Left colon (tissue), 2 donors: ENCODE measurements around the gene TEX44. TPM values are rescaled to one million over a fixed set of nuclear protein-coding genes. Genes with fewer than 3 reads are reported as not detected.
A peak's percentile ranks its signal among the peaks of the same experiment; 100 is the strongest.

Experiments
- ATAC-seq: fragments of 200-7000 bp; cut with Tn5 transposase; one replicate; pipeline ENCODE4 v1.9.1; 2020; ENCODE audit warnings: mild to moderate bottlenecking, moderate library complexity
- DNase-seq, 2 donors: peaks; one replicate each; pipeline ENCODE4 v3.0.0-alpha.2; 2020
- intact Hi-C, 2 donors: fragments of 100-400 bp; cut with DNase I in 1 of 2; cut with micrococcal nuclease in 1 of 2; formaldehyde crosslinking; loops; one replicate each; pipeline versions ENCODE4 v1.11.2 to v1.14.0; 2022; cut with DNase I, micrococcal nuclease
- total RNA-seq, 2 donors: library from RNA; stranded (reverse); fragmentation: NEBNext Ultra II Directional; extraction: Animal tissue kit (Norgen Biotek cat#: 25700); gene quantifications; one replicate each; pipeline ENCODE4 v1.2.1, GENCODE V29; 2021
- donor health status: DM: no; HTN: no; CAD: no.
- donor health status: DM: yes; HTN: yes; CAD: no.

TEX44 gene
- total RNA-seq, 2 donors from 2014 or later, result not detected

- DNase-seq, result no peak
- intact Hi-C loops, result loop anchor here in 1 of 2 donors (10.0 kb wide), 1 partner anchor 114 kb away; no protein-coding TSS in a partner anchor
- no peak for ATAC-seq
Observed at GRCh38 chr2:231600619-231601355, 8.1 kb downstream of the TEX44 start.

GRCh38 chr2:231601356-231602229, 8.9 kb downstream of the TEX44 start:
- intact Hi-C loops, result loop anchor here in 1 of 2 donors (10.0 kb wide), 1 partner anchor 113 kb away; no protein-coding TSS in a partner anchor
- DNase-seq, result peak; percentile 84 to 94

GRCh38 chr2:231602859-231603467, 10.3 kb downstream of the TEX44 start:
- no peak for ATAC-seq
- intact Hi-C loops, result loop anchor here in 1 of 2 donors (10.0 kb wide), 1 partner anchor 112 kb away; no protein-coding TSS in a partner anchor
- DNase-seq, result no peak

More at GRCh38 chr2:231601356-231602229, 8.9 kb downstream of the TEX44 start:
- ATAC-seq, result peak; percentile 36

GRCh38 chr2:231604101-231604684, 11.5 kb downstream of the TEX44 start:
- intact Hi-C loops, result loop anchor here in 1 of 2 donors (10.0 kb wide), 1 partner anchor 111 kb away; no protein-coding TSS in a partner anchor
- peak; percentile 64 to 65 for DNase-seq
- ATAC-seq, result no peak

DNA sequence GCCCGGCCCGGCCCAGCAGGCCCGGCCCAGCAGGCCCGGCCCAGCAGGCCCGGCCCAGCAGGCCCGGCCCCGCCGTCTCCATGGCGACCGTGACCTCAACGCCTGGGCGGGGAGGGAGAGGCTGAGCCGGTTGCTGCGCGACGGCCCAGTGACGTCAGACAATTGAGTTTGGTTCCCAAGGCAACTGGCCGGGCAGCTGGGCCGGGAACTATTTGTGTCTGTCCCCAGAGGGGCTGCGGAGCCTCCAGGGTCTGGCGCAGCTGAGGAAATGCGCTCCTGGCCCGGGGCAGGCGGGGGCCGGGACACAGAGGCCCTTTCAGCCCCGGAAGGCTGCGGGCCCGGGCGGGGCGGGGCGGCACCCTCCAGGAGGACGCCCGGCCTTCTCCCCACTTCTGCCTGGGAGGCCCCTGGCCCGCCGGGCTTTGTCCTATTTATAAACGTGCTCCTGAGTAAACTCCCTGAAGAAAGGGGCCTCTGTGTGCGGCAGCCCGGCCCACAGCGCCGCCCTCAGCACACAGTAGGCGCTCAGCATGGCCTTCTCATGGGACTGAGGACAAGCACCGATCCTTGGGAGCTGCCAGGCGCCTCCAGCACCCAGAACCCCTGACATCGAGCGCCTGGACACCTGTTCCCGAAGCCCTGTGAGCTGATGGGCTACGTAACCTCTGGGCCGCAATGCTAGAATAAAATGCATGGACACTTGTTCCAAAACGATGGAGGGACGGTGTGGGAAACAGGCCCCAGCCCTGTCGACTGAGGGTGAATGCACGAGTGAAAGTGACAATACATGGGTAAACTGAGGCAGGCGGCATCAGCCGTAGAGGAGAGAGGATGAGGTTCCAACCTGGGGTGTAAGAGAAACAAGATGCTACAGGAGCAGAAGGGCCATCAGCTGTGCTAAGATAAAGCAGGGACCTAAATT, 12.3 kb downstream of the TEX44 start:
- DNase-seq (peak; percentile 98 to 99), ATAC-seq (peak; percentile 88)
- intact Hi-C loops, result loop anchor here in 1 of 2 donors (10.0 kb wide), 1 partner anchor 110 kb away; no protein-coding TSS in a partner anchor

- ATAC-seq (no peak), DNase-seq (no peak)
- intact Hi-C loops, result loop anchor here in 1 of 2 donors (10.0 kb wide), 1 partner anchor 109 kb away; no protein-coding TSS in a partner anchor
Observed at GRCh38 chr2:231605607-231606091, 13.0 kb downstream of the TEX44 start.

DNA sequence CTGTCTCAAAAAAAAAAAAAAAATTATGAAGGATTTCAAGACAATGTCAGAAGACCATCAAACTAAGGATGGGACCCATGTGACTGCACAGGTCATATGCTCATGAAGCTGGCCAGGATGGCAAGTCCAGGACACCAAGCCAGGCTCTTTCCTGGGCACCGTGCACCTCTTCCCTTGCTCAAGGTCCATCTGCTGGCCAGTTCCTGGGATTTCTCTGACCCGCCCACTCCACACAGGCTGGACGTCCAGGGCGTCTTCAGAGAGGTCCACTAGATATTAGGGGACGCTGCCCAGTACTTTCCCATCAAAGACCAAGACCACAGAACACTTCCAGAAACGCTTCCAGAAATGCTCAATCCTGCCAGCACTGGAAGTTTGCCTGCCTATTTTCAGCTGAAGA, 14.3 kb downstream of the TEX44 start:
- intact Hi-C loops, result loop anchor here in 1 of 2 donors (10.0 kb wide), 1 partner anchor 108 kb away; no protein-coding TSS in a partner anchor
- ATAC-seq, result no peak
- no peak for DNase-seq

DNA sequence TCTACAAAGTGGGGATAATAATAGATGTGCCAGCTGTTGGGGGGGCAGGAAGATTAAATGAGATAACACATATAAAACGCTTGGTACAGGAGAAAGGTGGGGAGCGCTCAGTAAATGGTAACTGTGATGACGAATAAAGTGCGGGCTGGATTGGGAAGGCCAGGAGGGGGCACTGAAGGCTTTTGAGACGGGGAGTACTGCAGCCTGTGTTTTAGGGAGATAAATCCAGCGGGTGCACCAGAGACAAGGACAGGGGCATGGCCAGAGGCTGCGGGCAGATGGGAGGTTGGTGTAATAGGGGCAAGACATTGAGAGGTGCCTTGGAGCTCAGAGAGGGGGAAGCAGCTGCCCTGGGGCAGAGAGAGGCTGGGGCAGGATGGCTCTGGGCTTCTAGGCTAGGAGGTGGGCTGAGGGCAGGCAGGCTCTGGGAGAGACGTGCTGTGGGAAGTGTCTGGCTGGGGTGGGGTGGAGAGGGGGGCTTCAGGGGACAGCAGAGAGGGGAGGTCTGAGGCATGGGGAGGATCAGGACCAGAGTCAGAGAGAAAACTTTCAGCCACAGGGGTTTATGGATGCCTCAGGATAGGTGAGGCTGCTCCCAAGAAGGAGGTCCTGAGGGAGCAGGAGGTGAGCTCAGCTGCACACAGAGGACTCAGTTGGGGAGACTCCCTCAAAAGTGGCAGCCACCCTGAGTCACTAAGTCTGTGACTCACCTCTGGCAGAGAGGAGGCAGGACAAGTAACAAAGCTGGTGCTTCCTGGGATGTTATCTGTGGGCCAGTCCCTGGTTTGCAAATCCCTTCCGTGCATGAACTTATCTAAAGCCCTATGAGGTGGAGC, 18.8 kb downstream of the TEX44 start:
- ATAC-seq, result peak; percentile 5
- intact Hi-C loops, result loop anchor here in 1 of 2 donors (2.0 to 5.0 kb wide), 2 partner anchors 55 to 101 kb away; no protein-coding TSS in a partner anchor
- peak; percentile 18 to 57 for DNase-seq

DNA sequence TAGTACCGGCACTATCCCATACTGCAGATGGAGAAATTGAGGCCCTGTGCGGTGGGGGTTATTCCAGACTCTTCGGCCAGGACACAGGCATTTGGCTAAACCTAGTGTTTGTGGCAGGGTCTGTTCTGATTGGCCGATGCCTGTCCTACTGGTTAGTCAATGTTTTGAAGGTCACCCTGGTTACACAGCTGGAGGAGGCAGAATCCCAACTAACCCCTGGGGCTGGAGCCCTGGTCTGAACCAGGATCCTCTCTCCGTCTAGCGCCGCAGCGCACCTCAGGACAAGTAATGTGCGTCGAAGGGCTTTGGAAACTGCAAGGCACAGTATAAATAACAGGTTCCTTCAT, 19.4 kb downstream of the TEX44 start:
- no peak for ATAC-seq
- DNase-seq, result peak; percentile 42 to 63
- intact Hi-C loops, result loop anchor here in 1 of 2 donors (2.0 to 5.0 kb wide), 2 partner anchors 55 to 100 kb away; no protein-coding TSS in a partner anchor

DNA sequence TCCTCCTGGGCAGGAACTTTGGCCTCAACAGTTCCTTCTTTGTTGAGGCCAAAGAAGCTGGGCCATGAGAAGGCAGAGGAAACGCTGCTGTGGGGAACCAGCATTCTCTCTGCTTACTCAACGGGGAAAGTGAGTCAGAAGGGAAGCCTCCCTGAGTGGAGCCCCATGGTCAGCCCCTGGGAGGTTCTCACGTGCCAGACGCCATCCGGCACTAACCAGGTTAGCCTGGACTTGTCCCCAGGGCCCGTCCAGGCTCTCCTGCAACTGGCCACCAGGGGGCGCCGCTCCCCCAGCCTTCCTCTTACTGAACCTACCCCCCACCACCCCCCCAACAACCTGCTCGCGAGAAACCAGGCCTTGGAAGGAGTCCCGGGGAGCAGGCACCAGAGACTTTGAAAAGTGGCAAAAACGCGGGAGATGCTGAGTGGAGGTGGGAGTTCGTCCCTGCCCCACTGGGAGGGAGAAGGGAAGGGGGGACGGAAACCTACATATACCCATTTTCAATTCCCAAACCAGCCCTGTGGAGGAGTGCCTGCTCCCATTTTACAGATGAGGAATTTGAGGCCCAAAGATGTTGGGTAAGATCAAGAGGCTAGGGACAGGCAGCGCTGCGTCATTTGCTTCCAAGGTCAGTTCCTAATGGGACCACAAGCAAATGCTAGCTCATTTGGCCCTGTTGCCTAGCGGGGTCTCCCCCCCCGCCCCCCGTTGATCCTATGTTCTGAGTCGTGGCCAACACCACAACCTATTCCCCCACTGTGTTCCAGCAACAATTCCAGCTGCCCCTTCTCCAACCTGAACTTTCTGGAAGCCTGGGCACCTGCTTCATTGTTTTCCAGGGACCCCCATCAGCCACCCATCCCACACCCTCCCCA, 20.0 kb downstream of the TEX44 start:
- peak; percentile 61 for ATAC-seq
- intact Hi-C loops, result loop anchor here in 1 of 2 donors (2.0 to 5.0 kb wide), 2 partner anchors 54 to 100 kb away; no protein-coding TSS in a partner anchor
- DNase-seq, result peak; percentile 93 to 94

- peak; percentile 40 for ATAC-seq
- intact Hi-C loops, result loop anchor here in 1 of 2 donors (2.0 to 5.0 kb wide), 2 partner anchors 54 to 99 kb away; no protein-coding TSS in a partner anchor
Observed at GRCh38 chr2:231613331-231613662, 20.6 kb downstream of the TEX44 start.

DNA sequence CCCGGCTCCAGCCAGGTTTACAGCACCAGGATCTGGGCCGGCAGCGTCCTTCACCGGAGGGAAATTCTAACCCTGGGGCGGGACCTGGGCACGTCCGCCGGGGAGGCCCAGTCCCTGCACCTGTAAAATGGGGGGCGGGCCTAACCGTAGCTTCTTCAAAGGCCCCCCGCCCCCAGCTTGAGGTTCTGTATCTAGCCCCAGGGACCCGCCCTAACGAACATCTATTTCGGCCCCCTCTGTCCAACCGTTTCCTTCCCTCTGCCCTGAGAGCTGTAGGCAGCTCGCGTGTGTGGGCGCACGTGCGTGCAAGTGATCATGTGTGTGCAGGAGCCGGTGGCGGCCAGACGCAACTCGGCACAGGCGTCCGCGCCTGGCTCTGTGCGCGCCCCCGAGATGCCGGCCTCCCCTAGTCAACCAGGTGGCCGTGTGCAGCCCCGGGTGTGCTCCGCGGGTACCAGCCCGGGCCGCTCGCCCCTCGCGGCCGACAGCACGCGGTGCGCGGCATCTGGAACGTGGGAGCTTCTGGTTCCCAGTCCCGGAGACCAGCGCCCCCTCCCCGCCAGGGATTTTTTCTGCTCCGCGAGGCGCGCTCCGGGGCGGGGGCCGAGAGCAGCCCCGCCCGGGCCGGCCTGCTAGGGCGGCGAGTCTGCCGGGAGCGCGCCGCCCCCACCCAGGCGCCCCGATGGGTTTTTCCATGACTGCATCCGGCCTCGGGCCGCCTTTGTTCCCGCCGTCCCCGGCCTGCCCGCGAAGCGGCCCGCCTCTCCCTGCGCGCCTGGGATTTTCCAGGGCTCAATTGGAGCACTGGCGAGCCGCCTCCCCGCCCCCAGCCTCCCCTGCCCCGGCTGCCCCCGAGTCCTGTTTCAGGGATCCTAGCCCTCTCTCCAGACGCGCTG, 21.2 kb downstream of the TEX44 start:
- intact Hi-C loops, result loop anchor here in 1 of 2 donors (2.0 to 5.0 kb wide), 2 partner anchors 53 to 98 kb away; no protein-coding TSS in a partner anchor
- DNase-seq, result peak; percentile 88
- ATAC-seq, result peak; percentile 70

More at GRCh38 chr2:231613331-231613662, 20.6 kb downstream of the TEX44 start:
- peak in 1 of 2 donors; percentile 54 for DNase-seq

- no peak for ATAC-seq
- intact Hi-C loops, result loop anchor here in 1 of 2 donors (5.0 kb wide), 1 partner anchor 98 kb away; no protein-coding TSS in a partner anchor
- DNase-seq, result no peak
Observed at GRCh38 chr2:231614559-231615057, 21.9 kb downstream of the TEX44 start.
